Mesothelial cell of epicardium (in vitro differentiated cells): ENCODE data around the gene SDC3. TPM values are rescaled to one million over a fixed set of nuclear protein-coding genes. Genes with fewer than 3 reads are reported as not detected.

Experiments
- DNase-seq, 2 experiments: peaks; one replicate each; pipeline ENCODE4 v3.0.0; 2021; ENCODE audit warnings: low spot score in 2 of 2; ENCODE audit not compliant: unreplicated experiment in 2 of 2
- H3K27ac Mint-ChIP-seq: 2 replicates; pipeline ENCODE4 v1.8.0; 2021; ENCODE audit warnings: mixed read lengths
- H3K27me3 Mint-ChIP-seq: 2 replicates; pipeline ENCODE4 v1.8.0; 2021; ENCODE audit warnings: low read depth, mixed read lengths
- H3K36me3 Mint-ChIP-seq: 2 replicates; pipeline ENCODE4 v1.8.0; 2021; ENCODE audit warnings: mixed read lengths
- H3K4me1 Mint-ChIP-seq: 2 replicates; pipeline ENCODE4 v1.8.0; 2021; ENCODE audit warnings: mixed read lengths
- H3K4me3 Mint-ChIP-seq: 2 replicates; pipeline ENCODE4 v1.8.0; 2021; ENCODE audit warnings: mild to moderate bottlenecking, moderate library complexity, mixed read lengths
- H3K9me3 Mint-ChIP-seq: 2 replicates; pipeline ENCODE4 v1.8.0; 2021; ENCODE audit warnings: mixed read lengths
- CTCF ChIP-seq: fragments of 200-600 bp; sonication (generic); IDR thresholded peaks from one replicate; pipeline ENCODE4 v1.5.0; 2021; ENCODE audit warnings: antibody characterized with exemption; ENCODE audit not compliant: unreplicated experiment
- total RNA-seq: library from RNA; stranded (reverse); gene quantifications from 3 replicates; pipeline ENCODE4 v1.2.1, GENCODE V29; 2021

Gene SDC3
- total RNA-seq, 1 donor from 2014 or later, result 46.7 TPM

- Mint-ChIP-seq H3K36me3 (no peaks in the 10 kb centered on the region), H3K4me3 (no peak overlapping the region), H3K9me3 (no peaks in the 10 kb centered on the region), H3K27ac (no peak overlapping the region), H3K4me1 (no peaks in the 10 kb centered on the region), H3K27me3 (no peaks in the 10 kb centered on the region)
- TF ChIP-seq CTCF, result no peak
- DNase-seq, result no peak
These were observed 41.0 kb downstream of the SDC3 start for GRCh38 chr1:30867537-30867936.

- no peak overlapping the region for H3K4me3 Mint-ChIP-seq
- no peak for TF ChIP-seq CTCF
- H3K27me3 Mint-ChIP-seq, result no peaks in the 10 kb centered on the region
- H3K27ac Mint-ChIP-seq, result no peak overlapping the region
- no peaks in the 10 kb centered on the region for H3K36me3 Mint-ChIP-seq
- no peaks in the 10 kb centered on the region for H3K9me3 Mint-ChIP-seq
- DNase-seq, result no peak
- H3K4me1 Mint-ChIP-seq, result no peaks in the 10 kb centered on the region
These were observed 42.0 kb downstream of the SDC3 start for GRCh38 chr1:30866594-30866993.

- H3K4me1 Mint-ChIP-seq, result peaks cover 4% of the 10 kb centered on the region
- H3K27ac Mint-ChIP-seq, result no peak overlapping the region
- H3K27me3 Mint-ChIP-seq, result no peaks in the 10 kb centered on the region
- H3K9me3 Mint-ChIP-seq, result no peaks in the 10 kb centered on the region
- H3K36me3 Mint-ChIP-seq, result no peaks in the 10 kb centered on the region
- TF ChIP-seq CTCF, result no peak
- H3K4me3 Mint-ChIP-seq, result no peak overlapping the region
- DNase-seq, result no peak
These were observed 43.9 kb downstream of the SDC3 start for GRCh38 chr1:30864681-30865080.

- no peaks in the 10 kb centered on the region for H3K9me3 Mint-ChIP-seq
- DNase-seq, result no peak
- H3K4me3 Mint-ChIP-seq, result no peak overlapping the region
- TF ChIP-seq CTCF, result no peak
- H3K27ac Mint-ChIP-seq, result no peak overlapping the region
- peaks cover 10% of the 10 kb centered on the region for H3K4me1 Mint-ChIP-seq
- H3K27me3 Mint-ChIP-seq, result no peaks in the 10 kb centered on the region
- H3K36me3 Mint-ChIP-seq, result no peaks in the 10 kb centered on the region
These were observed 44.5 kb downstream of the SDC3 start for GRCh38 chr1:30863858-30864604.

GRCh38 chr1:30860320-30860652, 48.3 kb downstream of the SDC3 start:
- Mint-ChIP-seq H3K27me3 (peaks cover 6% of the 10 kb centered on the region), H3K36me3 (no peaks in the 10 kb centered on the region), H3K9me3 (no peaks in the 10 kb centered on the region), H3K4me3 (no peak overlapping the region), H3K4me1 (peaks cover 18% of the 10 kb centered on the region), H3K27ac (no peak overlapping the region)
- no peak for TF ChIP-seq CTCF
- DNase-seq, result no peak

GRCh38 chr1:30857964-30858363, 50.6 kb downstream of the SDC3 start:
- no peak for TF ChIP-seq CTCF
- peaks cover 6% of the 10 kb centered on the region for H3K27me3 Mint-ChIP-seq
- H3K36me3 Mint-ChIP-seq, result no peaks in the 10 kb centered on the region
- peaks cover 20% of the 10 kb centered on the region for H3K4me1 Mint-ChIP-seq
- no peak overlapping the region for H3K4me3 Mint-ChIP-seq
- no peak overlapping the region for H3K27ac Mint-ChIP-seq
- no peak for DNase-seq
- H3K9me3 Mint-ChIP-seq, result no peaks in the 10 kb centered on the region
